CD4-positive, alpha-beta memory T cell (primary cell): ENCODE data around the gene ARRDC2. TPM values are rescaled to one million over a fixed set of nuclear protein-coding genes. Genes with fewer than 3 reads are reported as not detected.

Experiments
- CTCF ChIA-PET: fragments of 350-600 bp; sonication (Branson Sonifier 250); formaldehyde crosslinking; loops from one replicate; lab custom pipeline; 2021; ENCODE audit warnings: inconsistent platforms; ENCODE audit not compliant: partially characterized antibody; lab: Charles Lee
- POLR2A ChIA-PET: fragments of 350-600 bp; sonication (Branson Sonifier 250); formaldehyde crosslinking; loops from one replicate; lab custom pipeline; 2021; ENCODE audit not compliant: partially characterized antibody; lab: Charles Lee
- DNase-seq, 5 donors: peaks; one replicate each; pipeline versions ENCODE4 v3.0.0 to v3.0.0-alpha.2; 2020 to 2022; ENCODE audit warnings: mixed read lengths in 1 of 5
- H3K27ac ChIP-seq: one replicate; pipeline ENCODE4 v1.7.0; 2013; ENCODE audit warnings: low read depth, low read length
- H3K27me3 ChIP-seq: 2 replicates; pipeline ENCODE4 v1.7.0; 2013; ENCODE audit warnings: mild to moderate bottlenecking, low read length, moderate library complexity; ENCODE audit not compliant: insufficient read depth
- H3K36me3 ChIP-seq: 2 replicates; pipeline ENCODE4 v1.7.0; 2013; ENCODE audit warnings: mild to moderate bottlenecking, low read length, moderate library complexity; ENCODE audit not compliant: insufficient read depth
- H3K4me1 ChIP-seq: 2 replicates; pipeline ENCODE4 v1.7.0; 2013; ENCODE audit warnings: mild to moderate bottlenecking, low read length, moderate library complexity; ENCODE audit not compliant: insufficient read depth
- H3K4me3 ChIP-seq, 2 donors: one replicate each; pipeline ENCODE4 v1.7.0; 2013; ENCODE audit warnings: low read length in 2 of 2, mild to moderate bottlenecking in 1 of 2
- H3K9me3 ChIP-seq, 2 donors: one replicate each; pipeline ENCODE4 v1.7.0; 2013; ENCODE audit warnings: low read length in 2 of 2, control low read depth in 1 of 2; ENCODE audit not compliant: control insufficient read depth in 1 of 2
- H3K27ac Mint-ChIP-seq, 7 donors: one replicate each; pipeline ENCODE4 v1.8.0; 2020 to 2021; ENCODE audit warnings: mixed read lengths in 7 of 7, mild to moderate bottlenecking in 6 of 7, inconsistent platforms in 3 of 7, moderate library complexity in 3 of 7
- H3K27me3 Mint-ChIP-seq, 2 donors: one replicate each; pipeline ENCODE4 v1.8.0; 2020 to 2021; ENCODE audit warnings: mixed read lengths in 2 of 2
- H3K36me3 Mint-ChIP-seq, 2 donors: one replicate each; pipeline ENCODE4 v1.8.0; 2020 to 2021; ENCODE audit warnings: mixed read lengths in 2 of 2, inconsistent platforms in 1 of 2, mild to moderate bottlenecking in 1 of 2
- H3K4me1 Mint-ChIP-seq, 4 donors: one replicate each; pipeline ENCODE4 v1.8.0; 2020 to 2021; ENCODE audit warnings: mixed read lengths in 4 of 4, mild to moderate bottlenecking in 1 of 4
- H3K4me3 Mint-ChIP-seq, 8 donors: one replicate each; pipeline ENCODE4 v1.8.0; 2020 to 2021; ENCODE audit warnings: mixed read lengths in 8 of 8, mild to moderate bottlenecking in 7 of 8, moderate library complexity in 6 of 8, inconsistent platforms in 3 of 8
- H3K9me3 Mint-ChIP-seq, 8 donors: one replicate each; pipeline ENCODE4 v1.8.0; 2020 to 2021; ENCODE audit warnings: mixed read lengths in 8 of 8, mild to moderate bottlenecking in 5 of 8, inconsistent platforms in 3 of 8, moderate library complexity in 1 of 8
- intact Hi-C: fragments of 100-400 bp; cut with micrococcal nuclease; formaldehyde crosslinking; loops from one replicate; pipeline ENCODE4 v1.15.1; 2023
- polyA plus RNA-seq, 2 donors: library from polyadenylated mRNA; unstranded; fragments of 300-500 nt; fragmentation: Illumina TruSeq; gene quantifications; one replicate each; pipeline ENCODE4 v1.2.3, GENCODE V29; 2021
- total RNA-seq, 2 experiments: library from RNA; stranded (reverse); gene quantifications; one replicate each; pipeline ENCODE4 v1.2.3, GENCODE V29; 2021

Gene ARRDC2
- 100 to 1,000 TPM; 136 to 138 TPM for total RNA-seq
- 10 to 100 TPM; 39.8 to 47.9 TPM for polyA plus RNA-seq

GRCh38 chr19:18007917-18008673 lies at the start of gene ARRDC2:
TSS of gene ARRDC2 (plus strand) at chr19:18008170. CDS start at chr19:18008311, 141 bp downstream.
- H3K4me3 Mint-ChIP-seq, result peak within 1 kb of the TSS; percentile 86 to 95 (median 90)
- peak within 1 kb of the TSS; percentile 95 to 100 (median 97) for H3K27ac Mint-ChIP-seq
- H3K9me3 Mint-ChIP-seq, result no peaks in the 10 kb centered on the region
- ChIA-PET POLR2A (interaction anchor here (0.7 to 9.3 kb wide), 20 partner anchors 9 to 411 kb away, joined by 3 to 140 read pairs (median 4); partner anchors contain the start of genes CCDC124, IL12RB1, JUND and PIK3R2), CTCF (interaction anchor here (0.8 to 5.9 kb wide), 15 partner anchors 16 to 242 kb away, joined by 3 to 148 read pairs (median 4); no protein-coding TSS in a partner anchor)
- Histone ChIP-seq H3K27ac (peak within 1 kb of the TSS; percentile 95), H3K27me3 (no peaks in the 10 kb centered on the region), H3K4me1 (peaks cover 54% of the 10 kb centered on the region), H3K4me3 (peak within 1 kb of the TSS; percentile 23 to 68), H3K9me3 (no peaks in the 10 kb centered on the region), H3K36me3 (peaks cover 39% of the 10 kb centered on the region)
- H3K36me3 Mint-ChIP-seq, result peaks cover 23 to 36% of the 10 kb centered on the region in 2 donors
- no peaks in the 10 kb centered on the region for H3K27me3 Mint-ChIP-seq
- peak; percentile 85 to 91 (median 90) for DNase-seq
- intact Hi-C loops, result loop anchor here (1.0 to 10.0 kb wide), 8 partner anchors 13 to 407 kb away; partner anchors contain the start of genes PIK3R2 and SSBP4
- H3K4me1 Mint-ChIP-seq, result peaks cover 14 to 55% (median 27%) of the 10 kb centered on the region in 4 donors

GRCh38 chr19:17963936-17964691 lies 43.9 kb upstream of the ARRDC2 start:
- Histone ChIP-seq H3K27me3 (peaks cover 21% of the 10 kb centered on the region), H3K36me3 (no peaks in the 10 kb centered on the region), H3K27ac (no peak overlapping the region), H3K9me3 (no peaks in the 10 kb centered on the region), H3K4me1 (peaks cover 5% of the 10 kb centered on the region), H3K4me3 (no peak overlapping the region)
- ChIA-PET CTCF (no interaction called here), POLR2A (interaction anchor here (1.2 kb wide), 1 partner anchor 11 kb away, joined by 3 read pairs; no protein-coding TSS in a partner anchor)
- H3K9me3 Mint-ChIP-seq, result no peaks in the 10 kb centered on the region
- DNase-seq, result no peak
- no peaks in the 10 kb centered on the region for H3K36me3 Mint-ChIP-seq
- H3K4me1 Mint-ChIP-seq, result peaks cover 3 to 14% (median 8%) of the 10 kb centered on the region in 4 donors
- H3K4me3 Mint-ChIP-seq, result no peak overlapping the region
- peaks cover 17 to 36% of the 10 kb centered on the region in 2 donors for H3K27me3 Mint-ChIP-seq
- no peak overlapping the region for H3K27ac Mint-ChIP-seq
- intact Hi-C loops, result no loop called here

- POLR2A ChIA-PET, result no interaction called here
- no peaks in the 10 kb centered on the region for H3K36me3 Mint-ChIP-seq
- H3K27ac Mint-ChIP-seq, result no peak overlapping the region
Observed at GRCh38 chr19:17965370-17966128, 42.4 kb upstream of the ARRDC2 start.

GRCh38 chr19:17966129-17966483 lies 41.9 kb upstream of the ARRDC2 start:
- no peak overlapping the region for H3K27ac Mint-ChIP-seq
- no peak overlapping the region for H3K4me3 ChIP-seq
- peaks cover 17 to 36% of the 10 kb centered on the region in 2 donors for H3K27me3 Mint-ChIP-seq
- intact Hi-C loops, result no loop called here
- no peak overlapping the region for H3K27ac ChIP-seq
- H3K4me1 Mint-ChIP-seq, result peaks cover 3 to 14% (median 8%) of the 10 kb centered on the region in 4 donors
- ChIA-PET POLR2A (no interaction called here), CTCF (interaction anchor here (0.9 to 1.9 kb wide), 2 partner anchors 20 to 30 kb away, joined by 4 read pairs; no protein-coding TSS in a partner anchor)
- H3K36me3 Mint-ChIP-seq, result no peaks in the 10 kb centered on the region
- H3K4me3 Mint-ChIP-seq, result peak overlapping the region in 1 of 8 donors; percentile 59
- H3K4me1 ChIP-seq, result peaks cover 5% of the 10 kb centered on the region
- DNase-seq, result no peak
- H3K9me3 ChIP-seq, result no peaks in the 10 kb centered on the region
- peaks cover 21% of the 10 kb centered on the region for H3K27me3 ChIP-seq
- no peaks in the 10 kb centered on the region for H3K9me3 Mint-ChIP-seq
- no peaks in the 10 kb centered on the region for H3K36me3 ChIP-seq

More at GRCh38 chr19:17965370-17966128, 42.4 kb upstream of the ARRDC2 start:
- H3K4me1 ChIP-seq, result peaks cover 5% of the 10 kb centered on the region
- H3K27ac ChIP-seq, result no peak overlapping the region
- H3K9me3 Mint-ChIP-seq, result no peaks in the 10 kb centered on the region
- H3K9me3 ChIP-seq, result no peaks in the 10 kb centered on the region
- intact Hi-C loops, result no loop called here
- peaks cover 21% of the 10 kb centered on the region for H3K27me3 ChIP-seq
- H3K4me1 Mint-ChIP-seq, result peaks cover 3 to 14% (median 8%) of the 10 kb centered on the region in 4 donors
- peaks cover 17 to 36% of the 10 kb centered on the region in 2 donors for H3K27me3 Mint-ChIP-seq
- no peak overlapping the region for H3K4me3 Mint-ChIP-seq
- DNase-seq, result no peak
- CTCF ChIA-PET, result interaction anchor here (0.9 to 1.9 kb wide), 2 partner anchors 20 to 31 kb away, joined by 4 read pairs; no protein-coding TSS in a partner anchor
- H3K4me3 ChIP-seq, result no peak overlapping the region
- no peaks in the 10 kb centered on the region for H3K36me3 ChIP-seq

GRCh38 chr19:17966550-17967256 lies 41.3 kb upstream of the ARRDC2 start, which contains the start of gene KCNN1:
TSS of gene KCNN1 (plus strand) at chr19:17967107. CDS start at chr19:17973889, 6,782 bp downstream.
- Histone ChIP-seq H3K4me3 (no peak within 1 kb of the TSS), H3K36me3 (no peaks in the 10 kb centered on the region), H3K27ac (no peak within 1 kb of the TSS), H3K4me1 (peaks cover 5% of the 10 kb centered on the region), H3K9me3 (no peaks in the 10 kb centered on the region), H3K27me3 (peaks cover 21% of the 10 kb centered on the region)
- CTCF ChIA-PET, result interaction anchor here (0.7 to 1.9 kb wide), 3 partner anchors 21 to 30 kb away, joined by 3 to 4 read pairs (median 4); no protein-coding TSS in a partner anchor
- Mint-ChIP-seq H3K27ac (no peak within 1 kb of the TSS), H3K27me3 (peaks cover 17 to 34% of the 10 kb centered on the region in 2 donors), H3K9me3 (no peaks in the 10 kb centered on the region), H3K36me3 (no peaks in the 10 kb centered on the region), H3K4me1 (peaks cover 3 to 14% (median 8%) of the 10 kb centered on the region in 4 donors), H3K4me3 (peak within 1 kb of the TSS in 7 of 8 donors; percentile 32 to 79 (median 73))
- POLR2A ChIA-PET, result no interaction called here
- DNase-seq, result no peak
- intact Hi-C loops, result no loop called here
